Body of pancreas (tissue), 4 donors: ENCODE data around the gene ARMH1.

Experiments used
- POLR2A ChIP-seq, 3 donors: fragments of 450-650 bp; IDR thresholded peaks; one replicate each; pipeline ENCODE4 v1.6.1; 2016; ENCODE audit warnings: antibody characterized with exemption in 3 of 3, mild to moderate bottlenecking in 2 of 3
- TF ChIP-seq, protein P1 (sequence below), 7 experiments: fragments of 450-650 bp in 4 of 7; fragments of 200-600 bp in 3 of 7; sonication (generic) in 3 of 7; IDR thresholded peaks; one replicate each; pipeline ENCODE4 v1.5.1; 2016 to 2019; ENCODE audit warnings: antibody characterized with exemption in 7 of 7

DNA sequence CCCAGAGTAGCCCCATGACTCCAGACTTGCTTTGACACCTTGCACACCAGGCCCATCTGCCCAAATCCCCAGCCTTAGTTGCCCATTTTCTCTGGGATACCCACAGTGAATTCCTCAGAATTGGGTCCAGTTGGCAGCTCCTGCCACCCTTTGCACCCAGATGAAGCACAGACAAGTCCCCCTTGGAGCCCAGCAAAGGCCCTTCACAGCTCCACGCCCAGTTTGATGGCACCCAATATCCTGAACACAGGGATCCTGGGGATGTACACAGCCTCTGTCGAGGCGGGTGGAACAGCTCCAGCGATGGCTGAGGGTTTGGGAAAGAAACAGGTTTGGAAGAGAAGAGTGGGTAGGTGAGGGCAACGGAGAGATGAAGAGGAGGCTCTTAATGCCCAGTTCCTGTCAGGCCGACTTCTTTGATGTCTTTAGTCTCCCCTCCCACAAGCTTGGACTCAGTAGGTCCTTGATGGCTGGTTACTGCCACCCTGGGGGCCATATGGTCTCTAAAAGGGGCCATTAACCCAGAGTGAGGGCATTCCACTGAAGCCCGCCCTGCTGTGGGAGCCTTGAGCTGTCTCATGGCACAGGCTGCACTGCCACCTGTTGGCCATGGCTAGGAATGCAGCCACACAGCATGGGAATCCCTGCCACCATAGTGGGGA lies 21.9 kb upstream of the ARMH1 start:
- TF ChIP-seq, protein P1, sequence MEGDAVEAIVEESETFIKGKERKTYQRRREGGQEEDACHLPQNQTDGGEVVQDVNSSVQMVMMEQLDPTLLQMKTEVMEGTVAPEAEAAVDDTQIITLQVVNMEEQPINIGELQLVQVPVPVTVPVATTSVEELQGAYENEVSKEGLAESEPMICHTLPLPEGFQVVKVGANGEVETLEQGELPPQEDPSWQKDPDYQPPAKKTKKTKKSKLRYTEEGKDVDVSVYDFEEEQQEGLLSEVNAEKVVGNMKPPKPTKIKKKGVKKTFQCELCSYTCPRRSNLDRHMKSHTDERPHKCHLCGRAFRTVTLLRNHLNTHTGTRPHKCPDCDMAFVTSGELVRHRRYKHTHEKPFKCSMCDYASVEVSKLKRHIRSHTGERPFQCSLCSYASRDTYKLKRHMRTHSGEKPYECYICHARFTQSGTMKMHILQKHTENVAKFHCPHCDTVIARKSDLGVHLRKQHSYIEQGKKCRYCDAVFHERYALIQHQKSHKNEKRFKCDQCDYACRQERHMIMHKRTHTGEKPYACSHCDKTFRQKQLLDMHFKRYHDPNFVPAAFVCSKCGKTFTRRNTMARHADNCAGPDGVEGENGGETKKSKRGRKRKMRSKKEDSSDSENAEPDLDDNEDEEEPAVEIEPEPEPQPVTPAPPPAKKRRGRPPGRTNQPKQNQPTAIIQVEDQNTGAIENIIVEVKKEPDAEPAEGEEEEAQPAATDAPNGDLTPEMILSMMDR (IDR thresholded peaks at IDR 0.05), result peak; percentile 87 to 93 (median 91)
- no peak for TF ChIP-seq POLR2A (IDR thresholded peaks at IDR 0.05)
